ENCODE data around the gene ZNF292.
A peak's percentile ranks its signal among the peaks of the same experiment; 100 is the strongest.

ZNF292 gene

DNA sequence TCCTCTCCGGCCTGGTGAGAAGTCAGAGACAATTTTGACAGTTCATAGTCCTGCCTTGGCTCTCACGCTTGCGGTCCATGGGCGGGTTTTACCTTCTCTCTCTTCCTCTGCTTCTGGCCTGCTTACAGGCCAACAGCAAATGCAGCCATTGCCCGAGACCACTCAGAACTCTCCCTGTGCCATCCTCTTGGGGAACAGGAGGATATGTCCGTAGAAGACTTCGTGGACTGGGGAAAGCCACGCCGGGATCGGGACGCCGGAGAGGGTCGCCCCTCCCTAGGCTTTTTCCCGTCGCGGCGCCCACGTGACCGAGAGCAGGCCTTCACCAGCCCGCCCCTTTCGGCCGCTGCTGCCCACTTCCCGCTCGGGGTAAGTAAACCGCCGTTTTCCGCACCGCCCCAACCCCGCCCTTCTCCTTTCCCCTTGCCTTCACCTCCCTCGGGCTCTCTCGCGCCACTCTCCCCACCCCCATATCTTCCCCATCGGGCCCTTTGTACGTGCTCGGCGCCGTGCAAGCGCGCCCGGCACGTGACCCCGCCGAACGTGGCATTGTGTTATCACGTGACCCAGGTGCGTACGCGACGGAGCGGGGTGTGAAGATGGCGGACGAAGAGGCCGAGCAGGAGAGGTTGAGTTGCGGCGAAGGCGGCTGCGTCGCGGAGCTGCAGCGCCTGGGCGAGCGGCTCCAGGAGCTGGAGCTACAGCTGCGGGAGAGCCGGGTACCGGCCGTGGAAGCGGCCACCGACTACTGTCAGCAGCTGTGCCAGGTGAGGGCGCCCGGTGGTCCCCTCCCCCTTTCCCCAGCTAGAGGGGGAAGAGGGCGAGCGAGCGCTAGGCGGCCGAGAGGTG lies at the start of gene ZNF292:
Gene ZNF292 (plus strand): TSS at position 573 of the 849 bp plus-strand sequence. CDS start 27 bp downstream, at position 600.
- Histone ChIP-seq H3K9ac (ENCODE audit: insufficient read length) (peak within 1 kb of the TSS; percentile 94), H3K27ac (peak within 1 kb of the TSS; percentile 92), H3K9me3 (ENCODE audit: low read depth, low read length) (no peaks in the 10 kb centered on the region), H3K36me3 (ENCODE audit: insufficient read depth, low read length) (peaks cover 11% of the 10 kb centered on the region; the same call in 1 of the 2 replicates), H3K4me3 (peak within 1 kb of the TSS; percentile 83)
- peak; percentile 77 for DNase-seq (ENCODE audit: low read depth, low spot score)
- no peak for TF ChIP-seq EZH2 (IDR thresholded peaks at IDR 0.05)
- no peak for TF ChIP-seq FOXP2 (optimal IDR thresholded peaks at IDR 0.05; ENCODE audit: control extremely low read depth, extremely low read length, insufficient read depth)
- peak; percentile 89 for TF ChIP-seq POLR2AphosphoS5 (IDR thresholded peaks at IDR 0.05; ENCODE audit: borderline replicate concordance, low read depth, low read length)

DNA sequence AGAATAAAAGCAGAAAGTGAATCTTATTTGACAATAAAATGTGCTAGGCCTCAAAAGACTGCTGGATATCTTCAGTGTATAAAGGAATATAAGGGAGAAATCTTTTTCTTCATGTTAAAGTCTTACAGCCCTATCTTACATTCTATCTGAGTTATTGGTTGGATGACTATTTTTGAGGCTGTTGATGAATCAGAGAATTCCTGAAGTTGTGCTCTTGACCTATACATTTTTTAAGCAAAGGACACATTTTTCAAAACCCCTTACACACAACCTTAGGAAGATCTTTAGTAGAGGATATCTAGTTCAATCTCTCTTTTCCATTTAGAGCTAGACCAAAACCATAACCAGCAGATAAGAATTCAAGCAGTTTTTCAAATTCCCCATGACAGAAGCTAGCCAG lies 49.5 kb upstream of the ZNF292 start:
- TF ChIP-seq EZH2 (IDR thresholded peaks at IDR 0.05) (no peak), POLR2AphosphoS5 (IDR thresholded peaks at IDR 0.05; ENCODE audit: borderline replicate concordance, low read depth, low read length) (no peak), FOXP2 (optimal IDR thresholded peaks at IDR 0.05; ENCODE audit: control extremely low read depth, extremely low read length, insufficient read depth) (no peak)
- H3K27ac ChIP-seq, result no peak overlapping the region
- H3K36me3 ChIP-seq (ENCODE audit: insufficient read depth, low read length), result no peaks in the 10 kb centered on the region
- no peak for DNase-seq (ENCODE audit: low read depth, low spot score)
- no peak overlapping the region for H3K9ac ChIP-seq (ENCODE audit: insufficient read length)
- no peaks in the 10 kb centered on the region for H3K9me3 ChIP-seq (ENCODE audit: low read depth, low read length)
- H3K4me3 ChIP-seq, result no peak overlapping the region

DNA sequence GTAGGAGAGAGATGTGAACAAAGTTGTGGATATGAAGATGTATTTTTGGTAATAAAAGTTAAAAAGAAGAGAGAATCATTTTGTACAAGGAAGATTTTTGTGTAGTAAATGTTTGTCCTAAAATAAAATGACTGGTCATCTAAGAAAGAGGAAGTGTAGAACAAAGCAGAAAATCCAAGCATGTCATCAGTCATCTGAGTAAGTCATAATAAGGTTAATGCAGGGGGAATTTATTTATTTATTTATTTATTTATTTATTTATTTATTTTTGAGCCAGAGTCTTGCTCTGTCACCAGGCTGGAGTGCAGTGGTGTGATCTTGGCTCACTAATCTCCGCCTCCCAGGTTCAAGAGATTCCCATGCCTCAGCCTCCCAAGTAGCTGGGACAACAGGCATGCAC lies 44.7 kb upstream of the ZNF292 start:
- TF ChIP-seq FOXP2 (optimal IDR thresholded peaks at IDR 0.05; ENCODE audit: control extremely low read depth, extremely low read length, insufficient read depth) (no peak), EZH2 (IDR thresholded peaks at IDR 0.05) (no peak), POLR2AphosphoS5 (IDR thresholded peaks at IDR 0.05; ENCODE audit: borderline replicate concordance, low read depth, low read length) (no peak)
- H3K36me3 ChIP-seq (ENCODE audit: insufficient read depth, low read length), result no peaks in the 10 kb centered on the region
- no peaks in the 10 kb centered on the region for H3K9me3 ChIP-seq (ENCODE audit: low read depth, low read length)
- no peak for DNase-seq (ENCODE audit: low read depth, low spot score)
- no peak overlapping the region for H3K27ac ChIP-seq
- no peak overlapping the region for H3K9ac ChIP-seq (ENCODE audit: insufficient read length)
- H3K4me3 ChIP-seq, result no peak overlapping the region

DNA sequence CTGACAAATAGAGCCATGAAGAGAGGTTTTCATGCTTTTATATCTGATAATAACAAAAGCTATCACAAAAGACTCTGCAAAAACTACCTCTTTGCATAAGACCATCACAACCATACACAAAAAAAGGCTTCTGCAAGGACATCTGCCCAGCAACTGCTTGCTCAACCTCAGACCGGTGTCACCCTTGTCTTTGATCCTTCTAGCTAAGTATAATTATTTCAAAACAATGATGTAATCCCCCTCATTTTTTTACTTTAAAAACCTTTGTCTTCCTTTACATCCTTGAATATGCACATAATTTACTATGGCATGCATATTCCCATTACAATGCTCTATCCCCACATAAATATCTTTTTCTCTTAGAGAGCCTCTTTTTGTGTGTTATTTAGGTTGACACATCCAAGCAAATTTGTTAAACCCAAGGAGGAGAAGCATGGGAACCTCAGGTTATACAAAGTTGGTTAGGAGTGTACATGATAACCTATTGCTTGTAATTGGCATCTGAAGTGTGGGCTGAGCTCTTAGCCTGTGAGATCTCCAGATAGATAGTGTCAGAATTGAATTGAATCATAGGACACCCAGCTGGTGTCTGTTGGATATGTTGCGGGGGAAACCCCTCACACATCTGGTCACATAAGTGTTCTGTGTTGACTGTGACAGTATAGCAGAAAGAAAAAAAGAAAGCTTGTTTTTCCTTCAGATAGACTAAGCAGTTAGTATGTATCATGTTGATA lies 39.8 kb upstream of the ZNF292 start:
- Histone ChIP-seq H3K9ac (ENCODE audit: insufficient read length) (no peak overlapping the region), H3K9me3 (ENCODE audit: low read depth, low read length) (no peaks in the 10 kb centered on the region), H3K36me3 (ENCODE audit: insufficient read depth, low read length) (no peaks in the 10 kb centered on the region), H3K27ac (no peak overlapping the region), H3K4me3 (no peak overlapping the region)
- no peak for DNase-seq (ENCODE audit: low read depth, low spot score)
- TF ChIP-seq EZH2 (IDR thresholded peaks at IDR 0.05), result no peak
- no peak for TF ChIP-seq FOXP2 (optimal IDR thresholded peaks at IDR 0.05; ENCODE audit: control extremely low read depth, extremely low read length, insufficient read depth)
- no peak for TF ChIP-seq POLR2AphosphoS5 (IDR thresholded peaks at IDR 0.05; ENCODE audit: borderline replicate concordance, low read depth, low read length)

DNA sequence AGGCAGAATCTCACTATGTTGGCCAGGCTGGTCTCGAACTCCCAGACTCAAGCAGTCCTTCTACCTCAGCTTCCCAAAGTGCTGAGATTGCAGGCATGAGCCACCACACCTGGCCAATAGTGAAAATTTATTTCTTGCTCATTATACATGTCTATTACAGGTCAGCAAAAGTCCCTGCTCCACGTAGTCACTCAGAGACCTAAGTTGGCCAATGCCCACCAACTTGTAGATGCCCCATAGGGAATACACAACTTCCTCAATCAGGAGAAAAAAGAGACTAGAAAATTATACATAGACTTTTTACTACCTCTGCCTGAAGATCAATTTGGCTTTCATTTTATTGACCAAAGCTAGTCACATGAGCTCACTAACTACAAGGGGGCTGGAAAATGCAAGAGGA lies 38.4 kb upstream of the ZNF292 start:
- H3K4me3 ChIP-seq, result no peak overlapping the region
- no peak overlapping the region for H3K9ac ChIP-seq (ENCODE audit: insufficient read length)
- TF ChIP-seq EZH2 (IDR thresholded peaks at IDR 0.05), result no peak
- H3K36me3 ChIP-seq (ENCODE audit: insufficient read depth, low read length), result no peaks in the 10 kb centered on the region
- no peaks in the 10 kb centered on the region for H3K9me3 ChIP-seq (ENCODE audit: low read depth, low read length)
- DNase-seq (ENCODE audit: low read depth, low spot score), result no peak
- no peak overlapping the region for H3K27ac ChIP-seq

- H3K27ac ChIP-seq, result no peak overlapping the region
- H3K9me3 ChIP-seq (ENCODE audit: low read depth, low read length), result no peaks in the 10 kb centered on the region
- H3K36me3 ChIP-seq (ENCODE audit: insufficient read depth, low read length), result no peaks in the 10 kb centered on the region
- H3K4me3 ChIP-seq, result no peak overlapping the region
- no peak for DNase-seq (ENCODE audit: low read depth, low spot score)
- no peak for TF ChIP-seq FOXP2 (optimal IDR thresholded peaks at IDR 0.05; ENCODE audit: control extremely low read depth, extremely low read length, insufficient read depth)
- no peak for TF ChIP-seq EZH2 (IDR thresholded peaks at IDR 0.05)
- TF ChIP-seq POLR2AphosphoS5 (IDR thresholded peaks at IDR 0.05; ENCODE audit: borderline replicate concordance, low read depth, low read length), result no peak
- no peak overlapping the region for H3K9ac ChIP-seq (ENCODE audit: insufficient read length)
These were observed 37.3 kb upstream of the ZNF292 start for GRCh38 chr6:87118054-87118453.

- no peaks in the 10 kb centered on the region for H3K9me3 ChIP-seq (ENCODE audit: low read depth, low read length)
- no peak for TF ChIP-seq POLR2AphosphoS5 (IDR thresholded peaks at IDR 0.05; ENCODE audit: borderline replicate concordance, low read depth, low read length)
- no peaks in the 10 kb centered on the region for H3K36me3 ChIP-seq (ENCODE audit: insufficient read depth, low read length)
- no peak for DNase-seq (ENCODE audit: low read depth, low spot score)
- H3K27ac ChIP-seq, result no peak overlapping the region
- H3K4me3 ChIP-seq, result no peak overlapping the region
- H3K9ac ChIP-seq (ENCODE audit: insufficient read length), result no peak overlapping the region
These were observed 32.9 kb upstream of the ZNF292 start for GRCh38 chr6:87122477-87122876.

- Histone ChIP-seq H3K4me3 (no peak overlapping the region), H3K36me3 (ENCODE audit: insufficient read depth, low read length) (no peaks in the 10 kb centered on the region), H3K9ac (ENCODE audit: insufficient read length) (no peak overlapping the region), H3K27ac (no peak overlapping the region), H3K9me3 (ENCODE audit: low read depth, low read length) (no peaks in the 10 kb centered on the region)
- DNase-seq (ENCODE audit: low read depth, low spot score), result no peak
- TF ChIP-seq EZH2 (IDR thresholded peaks at IDR 0.05), result no peak
- TF ChIP-seq POLR2AphosphoS5 (IDR thresholded peaks at IDR 0.05; ENCODE audit: borderline replicate concordance, low read depth, low read length), result no peak
- no peak for TF ChIP-seq FOXP2 (optimal IDR thresholded peaks at IDR 0.05; ENCODE audit: control extremely low read depth, extremely low read length, insufficient read depth)
These were observed 31.3 kb upstream of the ZNF292 start for GRCh38 chr6:87124074-87124473.

Measured in SK-N-MC (cell line).